HepG2 (cell line): ENCODE measurements around the gene FAM118B. TPM values are rescaled to one million over a fixed set of nuclear protein-coding genes. Genes with fewer than 3 reads are reported as not detected.
A peak's percentile ranks its signal among the peaks of the same experiment; 100 is the strongest.

Experiments used
- AGO1 ChIP-seq: fragments of 200-400 bp; formaldehyde crosslinking; IDR thresholded peaks from 2 replicates; pipeline ENCODE4 v1.6.1; 2017; ENCODE audit warnings: mild to moderate bottlenecking, low read depth, low read length, moderate library complexity; ENCODE audit not compliant: poor library complexity, severe bottlenecking
- ARID2 ChIP-seq: sonication (generic); formaldehyde crosslinking; IDR thresholded peaks from 2 replicates; pipeline ENCODE4 v1.8.1; 2022; ENCODE audit warnings: mild to moderate bottlenecking, missing genetic modification reagents, borderline replicate concordance
- ARID3A ChIP-seq: IDR thresholded peaks from 2 replicates; pipeline ENCODE4 v1.6.1; 2012; ENCODE audit warnings: low read depth, low read length, improper control_type of control experiment
- ARNT ChIP-seq: fragments of 450-650 bp; IDR thresholded peaks from 2 replicates; pipeline ENCODE4 v1.6.1; 2017
- ATF1 ChIP-seq: IDR thresholded peaks from 2 replicates; pipeline ENCODE4 v1.6.1; 2016; ENCODE audit warnings: mild to moderate bottlenecking, control low read depth
- ATF6 ChIP-seq: sonication (generic); formaldehyde crosslinking; conservative IDR thresholded peaks from 2 replicates; pipeline ENCODE4 v1.4.0; 2020; ENCODE audit warnings: missing genetic modification reagents
- CBFB ChIP-seq: sonication (generic); formaldehyde crosslinking; IDR thresholded peaks from 2 replicates; pipeline ENCODE4 v1.4.0; 2020; ENCODE audit warnings: missing genetic modification reagents
- ERF ChIP-seq: IDR thresholded peaks from 2 replicates; pipeline ENCODE4 v1.6.1; 2018; ENCODE audit warnings: missing biosample characterization, missing genetic modification reagents
- FOXO1 ChIP-seq: sonication (generic); formaldehyde crosslinking; IDR thresholded peaks from 2 replicates; pipeline ENCODE4 v1.4.0; 2020; ENCODE audit warnings: missing genetic modification reagents
- HMG20A ChIP-seq: IDR thresholded peaks from 2 replicates; pipeline ENCODE4 v1.6.1; 2016; ENCODE audit warnings: borderline replicate concordance
- KLF15 ChIP-seq: sonication (generic); formaldehyde crosslinking; IDR thresholded peaks from 2 replicates; pipeline ENCODE4 v1.8.1; 2023; ENCODE audit warnings: borderline replicate concordance, mild to moderate bottlenecking, inconsistent platforms, missing genetic modification reagents, mixed read lengths
- MBNL3 ChIP-seq: fragments of 250-450 bp; sonication (Bioruptor Pico); conservative IDR thresholded peaks from 2 replicates; pipeline ENCODE4 v1.8.0; 2022; ENCODE audit warnings: mild to moderate bottlenecking, inconsistent platforms
- NFE2L2 ChIP-seq: fragments of 150-350 bp; IDR thresholded peaks from 2 replicates; pipeline ENCODE4 v1.6.1; 2014; ENCODE audit warnings: low read length
- PATZ1 ChIP-seq: sonication (generic); formaldehyde crosslinking; IDR thresholded peaks from 2 replicates; pipeline ENCODE4 v1.4.0; 2020; ENCODE audit warnings: missing genetic modification reagents
- POGZ ChIP-seq: sonication (generic); formaldehyde crosslinking; IDR thresholded peaks from 2 replicates; pipeline ENCODE4 v1.4.0; 2020; ENCODE audit warnings: mild to moderate bottlenecking, missing genetic modification reagents
- POLR2AphosphoS5 ChIP-seq: IDR thresholded peaks from 2 replicates; pipeline ENCODE4 v1.6.1; 2012; ENCODE audit warnings: low read depth, low read length
- POLR2G ChIP-seq: fragments of 200-400 bp; formaldehyde crosslinking; IDR thresholded peaks from 2 replicates; pipeline ENCODE4 v1.6.1; 2018; ENCODE audit warnings: mild to moderate bottlenecking, low read depth, low read length, moderate library complexity
- SMAD3 ChIP-seq: sonication (generic); formaldehyde crosslinking; IDR thresholded peaks from 2 replicates; pipeline ENCODE4 v1.4.0; 2020; ENCODE audit warnings: missing genetic modification reagents
- XRCC5 ChIP-seq: fragments of 200-400 bp; formaldehyde crosslinking; optimal IDR thresholded peaks from 2 replicates; pipeline ENCODE3; 2017; ENCODE audit warnings: mild to moderate bottlenecking, low read length
- ZBTB7A ChIP-seq: sonication (generic); formaldehyde crosslinking; IDR thresholded peaks from 2 replicates; pipeline ENCODE4 v1.8.0; 2022; ENCODE audit warnings: mild to moderate bottlenecking, missing genetic modification reagents
- ZKSCAN1 ChIP-seq: fragments of 150-350 bp; IDR thresholded peaks from 2 replicates; pipeline ENCODE4 v1.6.1; 2014; ENCODE audit warnings: low read length
- ZNF205 ChIP-seq: IDR thresholded peaks from 2 replicates; pipeline ENCODE4 v1.6.1; 2018; ENCODE audit warnings: missing biosample characterization, missing genetic modification reagents
- ZNF260 ChIP-seq: sonication (generic); formaldehyde crosslinking; IDR thresholded peaks from 2 replicates; pipeline ENCODE4 v1.4.0; 2020; ENCODE audit warnings: missing genetic modification reagents, low read depth, mild to moderate bottlenecking, borderline replicate concordance
- ZNF3 ChIP-seq: IDR thresholded peaks from 2 replicates; pipeline ENCODE4 v1.7.0; 2017; ENCODE audit warnings: inconsistent platforms
- ZNF550 ChIP-seq: sonication (generic); formaldehyde crosslinking; IDR thresholded peaks from 2 replicates; pipeline ENCODE4 v1.4.0; 2020; ENCODE audit warnings: mild to moderate bottlenecking, missing genetic modification reagents, borderline replicate concordance
- ZNF552 ChIP-seq: sonication (generic); formaldehyde crosslinking; IDR thresholded peaks from 2 replicates; pipeline ENCODE4 v1.9.0; 2022; ENCODE audit warnings: missing genetic modification reagents, mild to moderate bottlenecking, borderline replicate concordance
- ZNF576 ChIP-seq: sonication (generic); formaldehyde crosslinking; IDR thresholded peaks from 2 replicates; pipeline ENCODE4 v1.4.0; 2020; ENCODE audit warnings: mild to moderate bottlenecking, missing genetic modification reagents
- ZNF7 ChIP-seq: IDR thresholded peaks from 2 replicates; pipeline ENCODE4 v1.6.1; 2016; ENCODE audit warnings: missing biosample characterization, missing genetic modification reagents
- ZNF841 ChIP-seq: sonication (generic); formaldehyde crosslinking; IDR thresholded peaks from 2 replicates; pipeline ENCODE4 v1.8.1; 2023; ENCODE audit warnings: missing genetic modification reagents, borderline replicate concordance
- polyA plus RNA-seq, 8 experiments: library from polyadenylated mRNA; depleted of rRNA in 3 of 8; stranded (reverse) in 7 of 8; unstranded in 1 of 8; fragments of >200 nt; fragmentation: Illumina TruSeq in 4 of 8; extraction: Trizol in 4 of 8; gene quantifications; 2 replicates each; pipeline versions ENCODE4 v1.2.1 to v1.2.3, GENCODE V29; 2011 to 2016; ENCODE audit warnings: low read depth in 4 of 8, missing spikeins in 1 of 8, mixed read lengths in 1 of 8; ENCODE audit not compliant: insufficient read depth in 1 of 8
- total RNA-seq, 5 experiments: library from RNA; depleted of rRNA; stranded (reverse); fragments of >200 nt; fragmentation: Illumina TruSeq; extraction: Trizol; gene quantifications; 2 replicates each; pipeline ENCODE4 v1.2.3, GENCODE V29; 2016; ENCODE audit warnings: low read depth in 1 of 5

Gene FAM118B
- total and polyA plus RNA-seq, 2 of the 13 experiments (the other 11 are each of a cell fraction or from before 2014, with no cell fraction given): 10.2 to 25.7 TPM

- TF ChIP-seq ZNF205 (CRISPR knock-in tag) (no peak), HMG20A (CRISPR knock-in tag) (peak; percentile 63; the same call in 1 of the 2 replicates), FOXO1 (CRISPR knock-in tag) (peak; percentile 48), POGZ (CRISPR knock-in tag) (0 out of 2 replicates have a peak, but pooled peaks have one; percentile 21), XRCC5 (peak; percentile 79), ZNF7 (no peak), AGO1 (no peak), ZBTB7A (CRISPR knock-in tag) (peak; percentile 58; the same call in 1 of the 2 replicates), ERF (CRISPR knock-in tag) (peak; percentile 70; the same call in 1 of the 2 replicates), ZNF3 (CRISPR knock-in tag) (no peak), KLF15 (CRISPR knock-in tag) (no peak), CBFB (CRISPR knock-in tag) (peak; percentile 59; the same call in 1 of the 2 replicates), ARNT (no peak), ZNF841 (CRISPR knock-in tag) (no peak), ZNF552 (CRISPR knock-in tag) (no peak), POLR2AphosphoS5 (no peak), POLR2G (peak; percentile 44; the same call in 1 of the 2 replicates), ARID3A (no peak), ZNF576 (peak; percentile 59; the same call in 1 of the 2 replicates), SMAD3 (CRISPR knock-in tag) (no peak), ATF6 (CRISPR knock-in tag) (no peak), ZKSCAN1 (no peak), ATF1 (CRISPR knock-in tag) (no peak), PATZ1 (CRISPR knock-in tag) (peak; percentile 91), ZNF550 (CRISPR knock-in tag) (0 out of 2 replicates have a peak, but pooled peaks have one; percentile 22), NFE2L2 (no peak), MBNL3 (CRISPR knock-in tag) (no peak), ZNF260 (CRISPR knock-in tag) (no peak), ARID2 (CRISPR knock-in tag) (no peak)
These were observed 18.5 kb upstream of the FAM118B start (continued) for GRCh38 chr11:126193038-126193478.
